Measurements from ENCODE around the gene SMYD1. TPM values are rescaled to one million over a fixed set of nuclear protein-coding genes. Genes with fewer than 3 reads are reported as not detected.
A peak's percentile ranks its signal among the peaks of the same experiment; 100 is the strongest.

The SMYD1 gene
- polyA plus RNA-seq, 1 donor, result 5.0 TPM

DNA sequence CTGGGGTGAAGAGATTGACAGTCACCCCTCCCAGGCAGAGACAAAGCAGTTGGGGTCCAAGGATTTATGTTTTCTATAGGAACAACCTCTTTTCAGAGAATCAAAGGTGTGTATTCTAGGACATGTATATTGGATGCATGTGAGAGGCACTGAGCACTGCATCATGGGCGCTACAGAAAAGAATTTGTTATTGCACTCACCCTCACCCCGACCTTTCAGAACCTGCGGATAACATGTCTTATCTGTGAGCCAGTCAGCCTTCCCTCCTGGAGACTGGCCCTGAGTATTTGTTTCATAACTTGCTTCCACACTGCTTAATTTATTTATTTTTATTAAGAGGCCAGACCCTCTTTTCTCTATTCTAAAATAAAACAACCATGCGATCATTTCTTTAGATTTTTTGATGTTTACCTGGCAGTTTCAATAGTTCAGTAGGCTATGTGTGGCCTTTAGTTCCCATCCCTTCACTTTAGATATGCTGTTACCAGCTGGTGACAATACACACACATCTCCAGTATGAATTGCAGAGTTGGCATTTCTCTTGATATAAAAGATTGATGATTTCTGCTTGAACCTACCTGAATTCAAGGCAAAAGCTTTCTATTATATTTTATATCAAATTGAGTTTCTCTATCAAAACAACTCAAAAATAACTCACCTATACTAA is 30.4 kb downstream of the SMYD1 start:
- Histone ChIP-seq H3K27ac (ENCODE audit: low read length) (no peak overlapping the region), H3K4me1 (ENCODE audit: control insufficient read depth, insufficient read depth, low read length) (no peaks in the 10 kb centered on the region), H3K27me3 (ENCODE audit: control insufficient read depth, insufficient read depth, low read length) (no peaks in the 10 kb centered on the region), H3K9me3 (ENCODE audit: control insufficient read depth, low read depth, low read length) (no peaks in the 10 kb centered on the region), H3K4me3 (ENCODE audit: low read length) (no peak overlapping the region), H3K36me3 (ENCODE audit: control insufficient read depth, insufficient read depth, low read length) (no peaks in the 10 kb centered on the region)
- WGBS (ENCODE audit: insufficient coverage, low lambda C conversion rate), result 48% methylated on average over 2 of the region's 4 CpGs
- DNase-seq, result no peak

DNA sequence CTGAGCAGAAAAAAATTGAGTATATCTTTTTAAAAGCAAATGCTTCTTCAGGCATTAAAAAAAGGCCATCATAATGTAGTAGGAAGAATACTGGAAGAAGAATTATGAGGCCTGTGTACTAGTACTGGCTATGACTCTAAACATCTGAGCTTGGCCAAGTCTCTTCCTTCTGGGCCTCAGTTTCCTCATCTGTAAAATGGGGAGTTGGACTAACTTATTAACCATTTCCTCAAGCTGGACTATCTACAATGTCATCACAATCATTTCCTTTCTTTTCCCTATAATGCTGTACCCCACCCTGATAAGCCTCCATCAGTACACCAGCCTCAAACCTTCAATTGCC is 30.9 kb downstream of the SMYD1 start:
- Histone ChIP-seq H3K4me1 (ENCODE audit: control insufficient read depth, insufficient read depth, low read length) (no peaks in the 10 kb centered on the region), H3K4me3 (ENCODE audit: low read length) (no peak overlapping the region), H3K9me3 (ENCODE audit: control insufficient read depth, low read depth, low read length) (no peaks in the 10 kb centered on the region), H3K27ac (ENCODE audit: low read length) (no peak overlapping the region), H3K27me3 (ENCODE audit: control insufficient read depth, insufficient read depth, low read length) (no peaks in the 10 kb centered on the region), H3K36me3 (ENCODE audit: control insufficient read depth, insufficient read depth, low read length) (no peaks in the 10 kb centered on the region)
- no peak for DNase-seq

DNA sequence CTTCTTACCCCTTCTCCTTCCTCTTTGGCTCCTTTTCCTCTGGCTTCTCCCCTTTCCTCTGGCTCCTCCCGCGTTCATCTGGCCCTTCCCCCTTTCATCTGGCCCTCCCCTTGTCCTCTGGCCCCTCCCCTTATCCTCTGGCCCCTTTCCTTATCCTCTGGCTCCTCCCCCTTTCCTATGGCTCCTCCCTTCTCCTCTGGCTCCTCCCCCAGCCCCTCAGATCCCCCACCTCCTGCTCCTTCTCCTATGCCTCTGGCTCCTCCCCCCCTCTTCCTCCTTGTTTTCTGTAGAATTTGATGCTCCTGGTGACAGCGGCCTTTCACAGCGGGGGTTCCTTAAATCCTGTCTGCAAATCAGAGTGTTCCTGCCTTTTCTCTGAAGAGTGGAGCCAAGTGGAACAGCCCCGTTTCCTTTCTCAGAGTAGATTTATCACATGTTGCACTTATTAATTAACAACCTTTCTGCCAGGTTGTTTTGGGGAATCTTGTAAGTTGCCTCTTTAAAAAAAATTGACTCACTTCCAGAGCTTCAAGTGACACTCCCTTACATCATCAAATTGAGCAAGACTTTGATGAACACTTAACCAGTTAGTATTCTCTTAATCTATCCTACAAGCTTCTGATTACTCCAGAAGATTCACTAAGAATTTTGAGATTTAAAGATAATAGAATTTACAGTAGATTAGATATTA is 32.3 kb downstream of the SMYD1 start:
- 40% methylated on average over 1 of the region's 5 CpGs for WGBS (ENCODE audit: insufficient coverage, low lambda C conversion rate)
- DNase-seq, result no peak
- Histone ChIP-seq H3K27me3 (ENCODE audit: control insufficient read depth, insufficient read depth, low read length) (no peaks in the 10 kb centered on the region), H3K36me3 (ENCODE audit: control insufficient read depth, insufficient read depth, low read length) (no peaks in the 10 kb centered on the region), H3K9me3 (ENCODE audit: control insufficient read depth, low read depth, low read length) (no peaks in the 10 kb centered on the region), H3K4me3 (ENCODE audit: low read length) (no peak overlapping the region), H3K4me1 (ENCODE audit: control insufficient read depth, insufficient read depth, low read length) (no peaks in the 10 kb centered on the region), H3K27ac (ENCODE audit: low read length) (no peak overlapping the region)

DNA sequence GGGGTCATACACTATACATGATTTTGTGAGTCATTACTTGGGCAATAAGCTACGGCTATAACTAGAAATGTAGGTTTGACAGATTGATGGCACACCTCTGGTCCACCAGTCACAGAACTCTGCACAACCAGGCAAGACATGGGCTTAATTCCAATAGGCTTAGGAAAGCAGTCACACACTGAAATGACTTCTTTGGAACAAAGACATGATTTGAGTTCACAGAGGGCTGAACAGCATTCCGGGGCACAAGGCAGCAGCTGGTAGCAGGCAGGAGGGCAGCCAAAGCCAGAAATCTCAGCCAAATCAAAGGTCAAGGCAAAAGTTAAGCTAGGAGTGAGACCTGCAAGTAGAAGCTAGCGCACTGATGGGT is 32.8 kb downstream of the SMYD1 start:
- Histone ChIP-seq H3K4me1 (ENCODE audit: control insufficient read depth, insufficient read depth, low read length) (no peaks in the 10 kb centered on the region), H3K9me3 (ENCODE audit: control insufficient read depth, low read depth, low read length) (no peaks in the 10 kb centered on the region), H3K36me3 (ENCODE audit: control insufficient read depth, insufficient read depth, low read length) (no peaks in the 10 kb centered on the region), H3K27me3 (ENCODE audit: control insufficient read depth, insufficient read depth, low read length) (no peaks in the 10 kb centered on the region), H3K4me3 (ENCODE audit: low read length) (no peak overlapping the region), H3K27ac (ENCODE audit: low read length) (no peak overlapping the region)
- no CpG with 5 or more reads among the region's 3 CpGs for WGBS (ENCODE audit: insufficient coverage, low lambda C conversion rate)
- DNase-seq, result no peak

DNA sequence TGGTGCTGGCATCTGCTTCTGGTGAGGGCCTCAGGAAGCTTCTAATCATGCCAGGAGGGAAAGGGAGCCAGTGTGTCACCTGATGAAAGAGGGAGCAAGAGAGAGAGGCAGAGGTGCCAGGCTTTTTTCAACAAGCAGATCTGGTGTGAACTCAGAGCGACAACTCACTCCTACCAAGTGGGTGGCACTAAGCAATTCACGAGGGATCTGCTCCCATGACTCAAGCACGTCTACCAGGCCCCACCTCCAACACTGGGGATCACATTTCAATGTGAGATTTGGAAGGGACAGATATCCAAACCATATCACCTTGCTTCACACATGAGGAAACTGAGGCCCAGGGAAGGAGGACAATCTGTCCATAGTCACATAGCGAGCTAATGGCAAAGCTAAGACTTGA is 41.2 kb downstream of the SMYD1 start:
- no peak for DNase-seq
- Histone ChIP-seq H3K27ac (ENCODE audit: low read length) (no peak overlapping the region), H3K36me3 (ENCODE audit: control insufficient read depth, insufficient read depth, low read length) (no peaks in the 10 kb centered on the region), H3K4me3 (ENCODE audit: low read length) (no peak overlapping the region), H3K9me3 (ENCODE audit: control insufficient read depth, low read depth, low read length) (no peaks in the 10 kb centered on the region), H3K4me1 (ENCODE audit: control insufficient read depth, insufficient read depth, low read length) (no peaks in the 10 kb centered on the region), H3K27me3 (ENCODE audit: control insufficient read depth, insufficient read depth, low read length) (no peaks in the 10 kb centered on the region)
- no CpG with 5 or more reads among the region's 4 CpGs for WGBS (ENCODE audit: insufficient coverage, low lambda C conversion rate)

DNA sequence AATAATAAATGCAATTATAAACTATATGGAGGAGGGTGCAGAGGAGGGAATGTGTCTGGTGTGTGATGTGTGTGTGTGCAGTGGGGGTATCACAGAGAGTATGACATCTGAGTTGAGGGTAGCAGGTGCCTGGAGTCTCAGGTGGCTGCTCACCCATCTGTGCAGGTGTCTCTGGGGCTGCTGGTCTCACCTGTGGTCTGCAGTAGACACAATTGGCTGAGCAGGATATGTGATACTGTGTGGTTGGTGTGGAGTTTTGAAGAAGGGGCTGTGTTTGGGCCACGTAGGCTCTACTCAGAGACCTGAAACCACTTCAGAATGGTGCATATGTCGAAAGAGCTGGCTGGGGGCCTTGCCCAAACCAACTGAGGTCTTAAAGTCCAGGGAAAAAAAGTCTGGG is 43.2 kb downstream of the SMYD1 start:
- H3K27ac ChIP-seq (ENCODE audit: low read length), result no peak overlapping the region
- H3K4me1 ChIP-seq (ENCODE audit: control insufficient read depth, insufficient read depth, low read length), result no peaks in the 10 kb centered on the region
- H3K9me3 ChIP-seq (ENCODE audit: control insufficient read depth, low read depth, low read length), result no peaks in the 10 kb centered on the region
- no peak overlapping the region for H3K4me3 ChIP-seq (ENCODE audit: low read length)
- no peaks in the 10 kb centered on the region for H3K27me3 ChIP-seq (ENCODE audit: control insufficient read depth, insufficient read depth, low read length)
- no peaks in the 10 kb centered on the region for H3K36me3 ChIP-seq (ENCODE audit: control insufficient read depth, insufficient read depth, low read length)
- no peak for DNase-seq
- no CpG with 5 or more reads among the region's 2 CpGs for WGBS (ENCODE audit: insufficient coverage, low lambda C conversion rate)

DNA sequence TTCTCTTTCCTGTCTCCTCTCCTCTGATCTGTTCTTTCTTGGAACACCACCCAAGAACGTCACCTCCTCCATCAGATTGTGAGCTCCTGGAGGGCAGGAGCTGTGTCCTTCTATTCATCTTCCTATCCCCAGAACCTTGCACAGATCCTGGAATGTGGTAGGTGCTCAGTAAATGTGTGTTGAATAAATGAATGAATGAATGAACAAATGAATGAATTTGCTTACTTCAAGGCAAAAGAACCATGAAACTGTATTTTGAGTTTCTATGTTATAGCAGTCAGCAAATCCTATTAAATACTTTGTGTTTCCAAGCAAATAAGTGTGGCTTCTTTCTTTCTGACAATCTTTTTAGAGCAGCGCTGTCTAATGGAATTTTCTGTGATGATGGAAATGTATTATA is 45.4 kb downstream of the SMYD1 start:
- no peak for DNase-seq
- H3K9me3 ChIP-seq (ENCODE audit: control insufficient read depth, low read depth, low read length), result no peaks in the 10 kb centered on the region
- no peaks in the 10 kb centered on the region for H3K27me3 ChIP-seq (ENCODE audit: control insufficient read depth, insufficient read depth, low read length)
- H3K4me1 ChIP-seq (ENCODE audit: control insufficient read depth, insufficient read depth, low read length), result no peaks in the 10 kb centered on the region
- no CpG with 5 or more reads among the region's 2 CpGs for WGBS (ENCODE audit: insufficient coverage, low lambda C conversion rate)
- no peak overlapping the region for H3K27ac ChIP-seq (ENCODE audit: low read length)
- no peaks in the 10 kb centered on the region for H3K36me3 ChIP-seq (ENCODE audit: control insufficient read depth, insufficient read depth, low read length)
- no peak overlapping the region for H3K4me3 ChIP-seq (ENCODE audit: low read length)

DNA sequence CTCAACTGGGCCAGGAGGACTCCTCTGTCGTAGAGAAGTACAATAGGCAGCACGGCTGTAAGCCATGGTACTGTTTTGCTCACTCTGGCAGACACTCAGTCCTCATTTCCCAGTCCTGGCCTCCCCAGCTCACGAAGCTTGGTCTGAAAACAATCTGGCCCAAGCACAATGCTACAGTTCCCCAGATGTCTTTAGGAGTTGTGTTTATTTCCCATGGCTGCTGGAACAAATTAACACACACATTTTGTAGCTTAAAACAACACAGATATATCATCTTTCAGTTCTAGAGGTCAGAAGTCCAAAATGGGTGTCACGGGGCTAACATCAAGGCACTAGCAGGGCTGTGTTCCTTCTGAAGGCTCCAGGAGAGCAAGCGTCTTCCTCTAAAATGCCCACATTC is 47.3 kb downstream of the SMYD1 start:
- Histone ChIP-seq H3K4me1 (ENCODE audit: control insufficient read depth, insufficient read depth, low read length) (no peaks in the 10 kb centered on the region), H3K9me3 (ENCODE audit: control insufficient read depth, low read depth, low read length) (no peaks in the 10 kb centered on the region), H3K27ac (ENCODE audit: low read length) (no peak overlapping the region), H3K36me3 (ENCODE audit: control insufficient read depth, insufficient read depth, low read length) (no peaks in the 10 kb centered on the region), H3K27me3 (ENCODE audit: control insufficient read depth, insufficient read depth, low read length) (no peaks in the 10 kb centered on the region), H3K4me3 (ENCODE audit: low read length) (no peak overlapping the region)
- no CpG with 5 or more reads among the region's 5 CpGs for WGBS (ENCODE audit: insufficient coverage, low lambda C conversion rate)
- DNase-seq, result peak in 1 of 2 donors; percentile 39

DNA sequence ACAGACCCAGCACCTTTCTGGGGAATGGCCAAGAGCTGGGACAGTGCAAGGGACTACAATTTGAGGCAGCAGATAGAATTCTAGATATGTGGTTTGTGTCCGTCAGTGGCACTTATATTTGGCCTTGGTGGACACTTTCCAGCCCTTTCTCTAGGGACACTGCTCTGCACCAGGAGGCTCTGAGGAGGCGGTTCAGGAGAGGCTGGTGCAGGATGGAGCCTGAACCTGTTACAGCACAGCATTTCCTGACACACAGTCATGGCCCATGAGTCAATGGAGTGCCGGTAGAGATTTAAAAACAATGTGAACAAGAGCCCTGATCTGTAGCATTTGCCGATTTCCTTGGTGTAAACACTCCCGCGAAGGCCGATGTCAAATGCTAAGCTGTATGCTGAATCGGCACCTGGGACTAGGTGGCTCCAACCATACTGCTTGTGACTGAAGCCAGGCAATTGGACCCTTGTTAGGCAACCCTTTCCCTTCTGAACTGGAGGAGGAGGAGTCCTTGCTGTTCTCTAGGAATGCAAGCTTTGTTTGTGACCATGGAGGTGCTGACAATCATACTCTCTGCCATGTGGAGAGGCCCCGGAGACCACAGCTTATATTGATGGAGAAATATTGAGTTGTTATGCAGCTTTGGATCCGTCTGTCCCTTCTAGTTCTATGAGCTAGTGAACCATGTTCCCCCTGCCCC is 48.3 kb downstream of the SMYD1 start:
- Histone ChIP-seq H3K27ac (ENCODE audit: low read length) (no peak overlapping the region), H3K4me3 (ENCODE audit: low read length) (no peak overlapping the region), H3K4me1 (ENCODE audit: control insufficient read depth, insufficient read depth, low read length) (no peaks in the 10 kb centered on the region), H3K9me3 (ENCODE audit: control insufficient read depth, low read depth, low read length) (no peaks in the 10 kb centered on the region), H3K36me3 (ENCODE audit: control insufficient read depth, insufficient read depth, low read length) (no peaks in the 10 kb centered on the region), H3K27me3 (ENCODE audit: control insufficient read depth, insufficient read depth, low read length) (no peaks in the 10 kb centered on the region)
- no peak for DNase-seq
- no CpG with 5 or more reads among the region's 10 CpGs for WGBS (ENCODE audit: insufficient coverage, low lambda C conversion rate)

DNA sequence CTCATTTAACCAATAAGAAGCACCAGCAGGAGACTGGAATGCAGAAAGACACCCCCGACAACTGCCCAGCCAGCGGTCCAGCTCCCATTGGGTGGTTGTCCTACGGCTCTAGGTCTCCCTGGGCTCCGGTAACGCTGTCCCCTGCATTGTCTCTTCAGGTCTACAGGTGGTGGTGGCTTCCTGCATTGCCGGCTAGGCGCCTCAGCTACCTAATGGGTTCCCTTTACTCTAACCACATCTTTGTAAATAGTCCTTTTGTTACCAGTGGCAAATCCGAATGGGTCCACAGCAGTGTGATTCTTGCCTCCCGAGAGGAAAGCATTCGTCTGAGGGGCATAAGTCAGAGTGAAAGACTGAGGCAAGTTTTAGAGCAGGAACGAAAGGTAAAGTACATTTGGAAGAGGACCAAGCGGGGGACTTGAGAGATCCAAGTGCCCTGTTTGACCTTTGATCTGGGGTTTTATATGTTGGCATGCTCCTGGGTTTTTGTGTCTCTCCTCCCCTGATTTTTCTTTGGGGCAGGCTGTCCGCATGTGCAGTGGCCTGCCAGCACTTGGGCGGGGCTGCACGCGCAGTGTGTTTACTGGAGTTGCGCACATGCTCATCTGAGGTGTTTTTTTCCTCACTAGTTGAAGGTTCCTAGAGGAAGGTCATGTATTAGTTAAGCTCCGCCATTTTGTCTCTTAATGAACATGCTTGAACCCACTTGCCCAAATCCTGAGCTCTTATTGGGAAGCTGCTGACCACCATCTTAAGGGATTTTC is 49.2 kb downstream of the SMYD1 start:
- WGBS (ENCODE audit: insufficient coverage, low lambda C conversion rate), result 95% methylated on average over 3 of the region's 18 CpGs

More for the DNA sequence above, 49.2 kb downstream of the SMYD1 start:
- Histone ChIP-seq H3K27ac (ENCODE audit: low read length) (no peak overlapping the region), H3K27me3 (ENCODE audit: control insufficient read depth, insufficient read depth, low read length) (no peaks in the 10 kb centered on the region), H3K9me3 (ENCODE audit: control insufficient read depth, low read depth, low read length) (no peaks in the 10 kb centered on the region), H3K4me3 (ENCODE audit: low read length) (no peak overlapping the region), H3K36me3 (ENCODE audit: control insufficient read depth, insufficient read depth, low read length) (no peaks in the 10 kb centered on the region), H3K4me1 (ENCODE audit: control insufficient read depth, insufficient read depth, low read length) (no peaks in the 10 kb centered on the region)
- DNase-seq, result no peak

Data from large intestine (tissue), 3 donors.